Endodermal cell (in vitro differentiated cells): ENCODE measurements around the gene RSBN1L. TPM values are rescaled to one million over a fixed set of nuclear protein-coding genes. Genes with fewer than 3 reads are reported as not detected.
A peak's percentile ranks its signal among the peaks of the same experiment; 100 is the strongest.

ENCODE experiments used
- DNase-seq: peaks from one replicate; pipeline ENCODE4 v3.0.0-alpha.2; 2017
- H3K27ac ChIP-seq: 2 replicates; pipeline ENCODE4 v1.5.1; 2013; ENCODE audit warnings: mild to moderate bottlenecking, low read depth, low read length, moderate library complexity
- H3K27me3 ChIP-seq: 2 replicates; pipeline ENCODE4 v1.6.1; 2013; ENCODE audit warnings: mild to moderate bottlenecking, low read length, moderate library complexity; ENCODE audit not compliant: insufficient read depth, control insufficient read depth, poor library complexity, severe bottlenecking
- H3K36me3 ChIP-seq: 2 replicates; pipeline ENCODE4 v1.7.0; 2013; ENCODE audit warnings: mild to moderate bottlenecking, low read length, moderate library complexity; ENCODE audit not compliant: control insufficient read depth, insufficient read depth
- H3K4me1 ChIP-seq: one replicate; pipeline ENCODE4 v1.7.0; 2013; ENCODE audit warnings: low read length; ENCODE audit not compliant: control insufficient read depth, insufficient read depth
- H3K4me3 ChIP-seq: 2 replicates; pipeline ENCODE4 v1.5.1; 2013; ENCODE audit warnings: mild to moderate bottlenecking, low read length, moderate library complexity
- H3K9ac ChIP-seq: 2 replicates; pipeline ENCODE4 v1.6.1; 2013; ENCODE audit warnings: mild to moderate bottlenecking, low read length, moderate library complexity; ENCODE audit not compliant: poor library complexity, severe bottlenecking; ENCODE audit errors: extremely low read depth
- H3K9me3 ChIP-seq: 2 replicates; pipeline ENCODE4 v1.6.1; 2013; ENCODE audit warnings: mild to moderate bottlenecking, low read length, moderate library complexity; ENCODE audit not compliant: control insufficient read depth
- H3K27ac Mint-ChIP-seq: 2 replicates; pipeline ENCODE4 v1.8.0; 2020; ENCODE audit warnings: mixed read lengths
- H3K27me3 Mint-ChIP-seq: 2 replicates; pipeline ENCODE4 v1.8.0; 2021; ENCODE audit warnings: mild to moderate bottlenecking, mixed read lengths; ENCODE audit not compliant: insufficient read depth
- H3K36me3 Mint-ChIP-seq: 2 replicates; pipeline ENCODE4 v1.8.0; 2020; ENCODE audit warnings: low read depth, mixed read lengths
- H3K4me1 Mint-ChIP-seq: 2 replicates; pipeline ENCODE4 v1.8.0; 2020; ENCODE audit warnings: mixed read lengths
- H3K4me3 Mint-ChIP-seq: 2 replicates; pipeline ENCODE4 v1.8.0; 2020; ENCODE audit warnings: mild to moderate bottlenecking, moderate library complexity, mixed read lengths
- H3K9me3 Mint-ChIP-seq: 2 replicates; pipeline ENCODE4 v1.8.0; 2020; ENCODE audit warnings: mild to moderate bottlenecking, mixed read lengths
- WGBS, 2 experiments: methylation state at CpG; one replicate each; pipeline versions ENCODE4 v1.1.5 to v1.1.7; 2013; ENCODE audit warnings: missing lambda C conversion rate in 2 of 2, mixed read lengths in 1 of 2; ENCODE audit not compliant: insufficient coverage in 1 of 2, insufficient read length in 1 of 2; 5-methylcytosine and 5-hydroxymethylcytosine counted together
- total RNA-seq, 2 donors: library from RNA; stranded (reverse); fragmentation: NEBNext Ultra II Directional in 1 of 2; extraction: Animal tissue kit (Norgen Biotek cat#: 25700) in 1 of 2; gene quantifications; 2 replicates in 1 of 2; 3 replicates in 1 of 2; pipeline ENCODE4 v1.2.1, GENCODE V29; 2021
- TF ChIP-seq, protein P1 (sequence below): fragments of 200-600 bp; sonication (generic); conservative IDR thresholded peaks from 2 replicates; pipeline ENCODE4 v1.5.0; 2021; ENCODE audit warnings: antibody characterized with exemption, mild to moderate bottlenecking

The RSBN1L gene
- total RNA-seq, 2 donors from 2014 or later = 17.6 to 19.9 TPM

DNA sequence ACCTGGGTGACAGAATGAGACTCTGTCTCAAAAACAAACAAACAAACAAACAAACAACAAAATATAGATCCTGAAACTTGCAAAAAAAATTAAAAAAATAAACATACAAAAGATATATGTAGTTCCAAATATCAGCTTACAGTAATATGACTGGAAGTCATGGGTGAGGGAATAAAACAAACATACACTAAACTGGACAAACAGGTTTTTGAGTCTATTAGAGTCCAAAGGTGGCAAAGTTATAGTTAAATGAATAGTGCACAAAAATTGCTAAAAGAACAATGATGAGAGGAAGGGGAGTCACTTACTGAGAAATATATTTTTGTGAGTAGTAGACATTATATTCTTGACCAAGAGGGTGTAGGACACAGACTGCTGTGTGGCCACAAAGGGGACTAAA is 16.7 kb upstream of the RSBN1L start:
- Histone ChIP-seq H3K9ac (no peak overlapping the region), H3K4me3 (no peak overlapping the region), H3K9me3 (no peaks in the 10 kb centered on the region), H3K36me3 (peaks cover 41% of the 10 kb centered on the region), H3K27ac (no peak overlapping the region), H3K27me3 (no peaks in the 10 kb centered on the region), H3K4me1 (no peaks in the 10 kb centered on the region)
- Mint-ChIP-seq H3K4me1 (peaks cover 5% of the 10 kb centered on the region), H3K9me3 (no peaks in the 10 kb centered on the region), H3K4me3 (no peak overlapping the region), H3K27me3 (no peaks in the 10 kb centered on the region), H3K36me3 (peaks cover 31% of the 10 kb centered on the region), H3K27ac (no peak overlapping the region)
- TF ChIP-seq, protein P1, sequence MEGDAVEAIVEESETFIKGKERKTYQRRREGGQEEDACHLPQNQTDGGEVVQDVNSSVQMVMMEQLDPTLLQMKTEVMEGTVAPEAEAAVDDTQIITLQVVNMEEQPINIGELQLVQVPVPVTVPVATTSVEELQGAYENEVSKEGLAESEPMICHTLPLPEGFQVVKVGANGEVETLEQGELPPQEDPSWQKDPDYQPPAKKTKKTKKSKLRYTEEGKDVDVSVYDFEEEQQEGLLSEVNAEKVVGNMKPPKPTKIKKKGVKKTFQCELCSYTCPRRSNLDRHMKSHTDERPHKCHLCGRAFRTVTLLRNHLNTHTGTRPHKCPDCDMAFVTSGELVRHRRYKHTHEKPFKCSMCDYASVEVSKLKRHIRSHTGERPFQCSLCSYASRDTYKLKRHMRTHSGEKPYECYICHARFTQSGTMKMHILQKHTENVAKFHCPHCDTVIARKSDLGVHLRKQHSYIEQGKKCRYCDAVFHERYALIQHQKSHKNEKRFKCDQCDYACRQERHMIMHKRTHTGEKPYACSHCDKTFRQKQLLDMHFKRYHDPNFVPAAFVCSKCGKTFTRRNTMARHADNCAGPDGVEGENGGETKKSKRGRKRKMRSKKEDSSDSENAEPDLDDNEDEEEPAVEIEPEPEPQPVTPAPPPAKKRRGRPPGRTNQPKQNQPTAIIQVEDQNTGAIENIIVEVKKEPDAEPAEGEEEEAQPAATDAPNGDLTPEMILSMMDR = no peak
- no peak for DNase-seq

DNA sequence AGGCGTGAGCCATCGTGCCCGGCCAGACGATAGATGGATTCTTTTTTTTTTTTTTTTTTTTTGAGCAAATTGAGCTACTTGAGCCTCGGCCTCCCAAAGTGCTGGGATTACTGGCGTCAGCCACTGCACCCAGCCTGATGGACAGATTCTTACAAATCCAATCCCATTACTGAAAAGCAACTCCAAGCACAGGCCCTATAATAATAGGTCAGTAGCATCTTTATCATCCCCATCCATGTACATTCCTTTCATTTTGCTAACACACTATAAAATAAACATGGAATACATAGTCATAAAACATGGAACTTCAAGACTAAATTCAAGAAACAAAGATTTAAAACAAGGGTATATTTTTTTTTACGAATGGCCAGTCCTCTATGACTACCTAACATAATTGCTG is 16.0 kb upstream of the RSBN1L start:
- H3K4me3 ChIP-seq = no peak overlapping the region
- WGBS, 2 experiments = 95 to 97% methylated on average over 5 to 7 of the region's 7 CpGs
- no peak overlapping the region for H3K27ac ChIP-seq
- Mint-ChIP-seq H3K9me3 (no peaks in the 10 kb centered on the region), H3K27me3 (no peaks in the 10 kb centered on the region), H3K4me1 (peaks cover 12% of the 10 kb centered on the region), H3K27ac (no peak overlapping the region), H3K4me3 (no peak overlapping the region), H3K36me3 (peaks cover 31% of the 10 kb centered on the region)
- DNase-seq = no peak
- H3K9me3 ChIP-seq = no peaks in the 10 kb centered on the region
- no peaks in the 10 kb centered on the region for H3K4me1 ChIP-seq
- H3K9ac ChIP-seq = no peak overlapping the region
- TF ChIP-seq, protein P1 = no peak
- peaks cover 45% of the 10 kb centered on the region for H3K36me3 ChIP-seq
- H3K27me3 ChIP-seq = no peaks in the 10 kb centered on the region

DNA sequence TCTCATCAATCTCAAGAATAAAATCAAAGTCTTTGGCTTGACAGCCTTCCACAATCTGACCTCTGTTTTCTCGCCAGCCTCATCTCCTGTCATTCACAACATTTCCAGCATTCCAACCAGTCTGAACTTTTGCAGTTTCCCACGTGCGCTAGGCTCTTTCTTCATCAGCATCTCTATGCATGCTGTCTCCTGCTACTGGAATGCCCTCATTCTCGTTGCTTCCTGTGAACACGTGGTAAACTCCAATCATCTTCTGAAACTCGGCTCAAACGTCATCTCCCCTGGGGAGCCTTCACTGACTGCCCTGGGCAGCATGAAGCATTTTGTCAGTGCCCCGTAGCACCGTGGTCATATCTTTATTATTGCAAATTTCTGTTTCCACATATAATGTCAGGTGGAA is 12.2 kb upstream of the RSBN1L start:
- Histone ChIP-seq H3K27me3 (no peaks in the 10 kb centered on the region), H3K9ac (no peak overlapping the region), H3K27ac (no peak overlapping the region), H3K9me3 (no peaks in the 10 kb centered on the region), H3K4me1 (peaks cover 7% of the 10 kb centered on the region), H3K4me3 (no peak overlapping the region), H3K36me3 (peaks cover 50% of the 10 kb centered on the region)
- Mint-ChIP-seq H3K4me1 (peaks cover 36% of the 10 kb centered on the region), H3K9me3 (no peaks in the 10 kb centered on the region), H3K27ac (peak overlapping the region; percentile 2), H3K27me3 (no peaks in the 10 kb centered on the region), H3K36me3 (peaks cover 40% of the 10 kb centered on the region), H3K4me3 (no peak overlapping the region)
- peak; percentile 87 for DNase-seq
- WGBS, 2 experiments = 49 to 61% methylated on average over 7 to 9 of the region's 9 CpGs
- TF ChIP-seq, protein P1 = no peak
